Neural progenitor cell (in vitro differentiated cells): ENCODE results near the gene KLC1. TPM values are rescaled to one million over a fixed set of nuclear protein-coding genes. Genes with fewer than 3 reads are reported as not detected.

Source experiments
- DNase-seq: peaks from one replicate; pipeline ENCODE4 v3.0.0-alpha.2; 2016; ENCODE audit warnings: low spot score
- H2AFZ ChIP-seq: fragments of 200-600 bp; sonication (generic); replicated peaks from 2 replicates; pipeline ENCODE4 v1.6.1; 2016; ENCODE audit warnings: antibody characterized with exemption
- H3F3A ChIP-seq: fragments of 200-600 bp; sonication (generic); 2 replicates; pipeline ENCODE4 v1.6.1; 2016; ENCODE audit warnings: antibody characterized with exemption, low read depth
- H3K27ac ChIP-seq: fragments of 200-600 bp; sonication (generic); 2 replicates; pipeline ENCODE4 v1.5.1; 2016; ENCODE audit warnings: mild to moderate bottlenecking
- H3K27me3 ChIP-seq: fragments of 200-600 bp; sonication (generic); 2 replicates; pipeline ENCODE4 v1.6.1; 2016; ENCODE audit warnings: mild to moderate bottlenecking, moderate library complexity
- H3K36me3 ChIP-seq: fragments of 200-600 bp; sonication (generic); 2 replicates; pipeline ENCODE4 v1.5.1; 2016
- H3K4me1 ChIP-seq: fragments of 200-600 bp; sonication (generic); 2 replicates; pipeline ENCODE4 v1.6.1; 2016; ENCODE audit warnings: mixed run types
- H3K4me2 ChIP-seq: fragments of 200-600 bp; sonication (generic); 2 replicates; pipeline ENCODE4 v1.6.1; 2016
- H3K4me3 ChIP-seq: fragments of 200-600 bp; sonication (generic); 2 replicates; pipeline ENCODE4 v1.5.1; 2016
- H3K79me2 ChIP-seq: fragments of 200-600 bp; sonication (generic); 2 replicates; pipeline ENCODE4 v1.6.1; 2016; ENCODE audit warnings: low read depth
- H3K9ac ChIP-seq: fragments of 200-600 bp; sonication (generic); 2 replicates; pipeline ENCODE4 v1.6.1; 2016
- H3K9me3 ChIP-seq: fragments of 200-600 bp; sonication (generic); 2 replicates; pipeline ENCODE4 v1.5.1; 2016; ENCODE audit warnings: low read depth
- H4K20me1 ChIP-seq: fragments of 200-600 bp; sonication (generic); 2 replicates; pipeline ENCODE4 v1.6.1; 2016; ENCODE audit warnings: low read depth
- H3K27ac Mint-ChIP-seq: 3 replicates; pipeline ENCODE4 v1.8.0; 2021; ENCODE audit warnings: mixed read lengths
- H3K27me3 Mint-ChIP-seq: 2 replicates; pipeline ENCODE4 v1.8.0; 2022; ENCODE audit warnings: low read depth, mild to moderate bottlenecking, inconsistent platforms, moderate library complexity, mixed read lengths; ENCODE audit not compliant: insufficient read depth
- H3K36me3 Mint-ChIP-seq: 3 replicates; pipeline ENCODE4 v1.8.0; 2021; ENCODE audit warnings: mixed read lengths
- H3K4me1 Mint-ChIP-seq: 3 replicates; pipeline ENCODE4 v1.8.0; 2021; ENCODE audit warnings: mixed read lengths
- H3K4me3 Mint-ChIP-seq: 3 replicates; pipeline ENCODE4 v1.8.0; 2021; ENCODE audit warnings: mild to moderate bottlenecking, moderate library complexity, mixed read lengths
- H3K9me3 Mint-ChIP-seq: 3 replicates; pipeline ENCODE4 v1.8.0; 2020; ENCODE audit warnings: mixed read lengths
- EZH2 ChIP-seq: fragments of 200-600 bp; sonication (generic); IDR thresholded peaks from 2 replicates; pipeline ENCODE4 v1.6.1; 2017; ENCODE audit warnings: antibody characterized with exemption, mild to moderate bottlenecking, moderate library complexity
- EZH2phosphoT487 ChIP-seq: fragments of 200-600 bp; sonication (generic); IDR thresholded peaks from 2 replicates; pipeline ENCODE4 v1.6.1; 2017; ENCODE audit warnings: antibody characterized with exemption
- total RNA-seq: library from RNA; depleted of rRNA; stranded (reverse); fragments of >200 nt; gene quantifications from 2 replicates; pipeline ENCODE4 v1.2.3, GENCODE V29; 2015; ENCODE audit warnings: low replicate concordance
- TF ChIP-seq, protein P1 (sequence below): fragments of 200-600 bp; sonication (generic); IDR thresholded peaks from 2 replicates; pipeline ENCODE4 v1.5.1; 2017; ENCODE audit warnings: antibody characterized with exemption, mild to moderate bottlenecking

The KLC1 gene
- total RNA-seq, 1 donor from 2014 or later, result 163 TPM

DNA sequence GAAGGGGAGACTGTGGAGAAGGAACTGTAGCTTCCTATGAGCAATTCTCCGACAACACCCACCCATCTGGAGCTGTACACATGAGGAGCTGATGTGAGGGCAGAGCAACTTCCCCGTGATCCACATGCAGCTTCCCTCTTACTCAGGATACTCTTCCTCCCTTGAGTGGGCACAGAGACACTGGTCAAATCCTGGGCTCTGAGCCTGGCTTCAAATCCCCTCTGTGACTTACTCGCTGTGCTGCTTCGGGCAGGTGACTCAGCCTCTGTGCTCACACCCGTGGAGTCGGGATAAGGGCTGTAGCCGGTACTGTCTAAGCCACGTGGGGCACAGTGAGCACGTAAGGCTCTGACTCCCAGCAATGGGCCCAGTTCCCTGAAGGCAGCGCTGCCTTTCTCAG, 117.7 kb downstream of the KLC1 start:
- Mint-ChIP-seq H3K27me3 (no peaks in the 10 kb centered on the region), H3K4me1 (no peaks in the 10 kb centered on the region), H3K4me3 (no peak overlapping the region), H3K27ac (no peak overlapping the region), H3K36me3 (peaks cover under 1% of the 10 kb centered on the region), H3K9me3 (no peaks in the 10 kb centered on the region)
- Histone ChIP-seq H4K20me1 (no peaks in the 10 kb centered on the region), H3K27ac (no peak overlapping the region), H3K27me3 (no peaks in the 10 kb centered on the region), H3F3A (no peaks in the 10 kb centered on the region), H3K4me1 (peaks cover 5% of the 10 kb centered on the region), H3K4me3 (no peak overlapping the region), H3K9me3 (no peaks in the 10 kb centered on the region), H3K4me2 (no peak overlapping the region), H3K36me3 (no peaks in the 10 kb centered on the region), H3K9ac (no peak overlapping the region), H3K79me2 (no peaks in the 10 kb centered on the region), H2AFZ (no peak overlapping the region)
- DNase-seq, result no peak
- TF ChIP-seq EZH2, result no peak
- TF ChIP-seq, protein P1, sequence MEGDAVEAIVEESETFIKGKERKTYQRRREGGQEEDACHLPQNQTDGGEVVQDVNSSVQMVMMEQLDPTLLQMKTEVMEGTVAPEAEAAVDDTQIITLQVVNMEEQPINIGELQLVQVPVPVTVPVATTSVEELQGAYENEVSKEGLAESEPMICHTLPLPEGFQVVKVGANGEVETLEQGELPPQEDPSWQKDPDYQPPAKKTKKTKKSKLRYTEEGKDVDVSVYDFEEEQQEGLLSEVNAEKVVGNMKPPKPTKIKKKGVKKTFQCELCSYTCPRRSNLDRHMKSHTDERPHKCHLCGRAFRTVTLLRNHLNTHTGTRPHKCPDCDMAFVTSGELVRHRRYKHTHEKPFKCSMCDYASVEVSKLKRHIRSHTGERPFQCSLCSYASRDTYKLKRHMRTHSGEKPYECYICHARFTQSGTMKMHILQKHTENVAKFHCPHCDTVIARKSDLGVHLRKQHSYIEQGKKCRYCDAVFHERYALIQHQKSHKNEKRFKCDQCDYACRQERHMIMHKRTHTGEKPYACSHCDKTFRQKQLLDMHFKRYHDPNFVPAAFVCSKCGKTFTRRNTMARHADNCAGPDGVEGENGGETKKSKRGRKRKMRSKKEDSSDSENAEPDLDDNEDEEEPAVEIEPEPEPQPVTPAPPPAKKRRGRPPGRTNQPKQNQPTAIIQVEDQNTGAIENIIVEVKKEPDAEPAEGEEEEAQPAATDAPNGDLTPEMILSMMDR, result no peak
- TF ChIP-seq EZH2phosphoT487, result no peak

DNA sequence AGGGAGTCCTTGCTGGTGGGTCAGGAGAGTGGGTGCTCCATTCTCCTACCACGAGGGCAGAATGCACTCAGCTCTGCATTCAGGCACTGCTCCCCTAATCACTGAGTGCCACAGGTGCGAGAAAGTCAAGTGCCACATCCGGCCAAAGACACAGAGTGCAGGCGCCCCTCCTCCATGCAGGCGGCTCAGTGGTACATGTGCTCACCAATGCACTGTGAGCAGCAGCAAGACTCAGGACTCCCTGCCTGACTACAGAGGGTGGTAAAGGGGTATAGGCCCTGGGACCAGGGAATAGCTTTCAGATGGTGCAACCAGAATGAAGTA, 119.5 kb downstream of the KLC1 start:
- TF ChIP-seq EZH2 (no peak), EZH2phosphoT487 (no peak)
- TF ChIP-seq, protein P1, result no peak
- Histone ChIP-seq H3K36me3 (no peaks in the 10 kb centered on the region), H3K9ac (no peak overlapping the region), H3K27me3 (no peaks in the 10 kb centered on the region), H2AFZ (no peak overlapping the region), H3K4me3 (no peak overlapping the region), H3K4me1 (no peaks in the 10 kb centered on the region), H3F3A (no peaks in the 10 kb centered on the region), H3K79me2 (no peaks in the 10 kb centered on the region), H4K20me1 (no peaks in the 10 kb centered on the region), H3K4me2 (no peak overlapping the region), H3K27ac (no peak overlapping the region), H3K9me3 (no peaks in the 10 kb centered on the region)
- Mint-ChIP-seq H3K27me3 (no peaks in the 10 kb centered on the region), H3K9me3 (no peaks in the 10 kb centered on the region), H3K27ac (no peak overlapping the region), H3K36me3 (no peaks in the 10 kb centered on the region), H3K4me3 (no peak overlapping the region), H3K4me1 (peaks cover 3% of the 10 kb centered on the region)
- no peak for DNase-seq

DNA sequence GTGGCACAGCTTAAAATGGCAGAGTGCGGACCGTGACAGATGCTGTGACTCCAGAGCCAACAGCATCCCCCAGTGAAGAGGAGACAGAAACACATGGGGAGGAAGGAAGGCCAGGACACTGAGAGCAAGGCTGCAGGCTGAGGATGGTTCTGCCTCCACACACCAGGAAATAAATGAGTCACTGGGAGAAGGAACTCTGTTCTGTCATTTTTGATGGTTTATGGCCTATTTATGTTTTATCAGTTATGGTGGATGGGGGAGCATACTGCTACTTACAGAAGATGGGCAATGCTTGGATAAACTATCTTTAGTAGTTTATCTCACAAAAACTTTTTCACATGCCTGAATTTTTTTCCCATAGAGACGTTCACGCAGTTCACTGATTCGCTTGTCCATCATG, 120.4 kb downstream of the KLC1 start:
- H3K4me1 ChIP-seq, result no peaks in the 10 kb centered on the region
- H3K9me3 ChIP-seq, result no peaks in the 10 kb centered on the region
- no peak overlapping the region for H3K4me3 Mint-ChIP-seq
- no peaks in the 10 kb centered on the region for H3K9me3 Mint-ChIP-seq
- no peaks in the 10 kb centered on the region for H4K20me1 ChIP-seq
- no peak overlapping the region for H3K9ac ChIP-seq
- H2AFZ ChIP-seq, result no peak overlapping the region
- peaks cover 5% of the 10 kb centered on the region for H3K4me1 Mint-ChIP-seq
- no peaks in the 10 kb centered on the region for H3F3A ChIP-seq
- TF ChIP-seq EZH2, result no peak
- TF ChIP-seq, protein P1, result no peak
- TF ChIP-seq EZH2phosphoT487, result no peak
- H3K4me2 ChIP-seq, result no peak overlapping the region
- H3K27me3 Mint-ChIP-seq, result no peaks in the 10 kb centered on the region
- DNase-seq, result no peak
- no peaks in the 10 kb centered on the region for H3K36me3 ChIP-seq
- H3K27ac ChIP-seq, result no peak overlapping the region
- no peak overlapping the region for H3K4me3 ChIP-seq
- H3K27ac Mint-ChIP-seq, result no peak overlapping the region
- H3K36me3 Mint-ChIP-seq, result no peaks in the 10 kb centered on the region
- no peaks in the 10 kb centered on the region for H3K27me3 ChIP-seq
- no peaks in the 10 kb centered on the region for H3K79me2 ChIP-seq

DNA sequence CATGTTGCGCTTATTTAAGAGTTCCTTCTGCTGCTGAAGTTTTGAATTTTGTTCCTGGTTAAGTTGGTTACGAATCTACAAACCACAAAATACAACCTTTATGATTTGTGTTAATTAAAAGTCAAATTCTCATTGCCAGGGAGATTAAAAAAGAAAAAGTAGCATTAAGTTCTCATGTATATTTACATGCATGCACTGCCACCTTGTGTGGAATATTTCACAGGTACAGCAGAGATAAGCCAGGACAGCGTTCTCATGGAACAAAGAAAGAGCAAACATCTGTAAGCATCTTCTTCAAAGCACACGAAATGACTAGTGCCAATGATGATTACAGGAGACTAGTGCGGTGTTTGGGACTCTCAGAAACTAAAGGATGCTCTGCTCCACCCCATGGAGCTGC, 120.8 kb downstream of the KLC1 start:
- Histone ChIP-seq H3K4me2 (no peak overlapping the region), H3K9me3 (no peaks in the 10 kb centered on the region), H3K4me1 (no peaks in the 10 kb centered on the region), H3F3A (no peaks in the 10 kb centered on the region), H3K4me3 (no peak overlapping the region), H3K27me3 (no peaks in the 10 kb centered on the region), H4K20me1 (no peaks in the 10 kb centered on the region), H2AFZ (no peak overlapping the region), H3K79me2 (no peaks in the 10 kb centered on the region), H3K36me3 (no peaks in the 10 kb centered on the region), H3K9ac (no peak overlapping the region), H3K27ac (no peak overlapping the region)
- H3K36me3 Mint-ChIP-seq, result no peaks in the 10 kb centered on the region
- no peaks in the 10 kb centered on the region for H3K9me3 Mint-ChIP-seq
- H3K27me3 Mint-ChIP-seq, result peaks cover 2% of the 10 kb centered on the region
- no peak for TF ChIP-seq EZH2
- no peak for TF ChIP-seq EZH2phosphoT487
- TF ChIP-seq, protein P1, result no peak
- H3K4me1 Mint-ChIP-seq, result peaks cover 5% of the 10 kb centered on the region
- no peak overlapping the region for H3K4me3 Mint-ChIP-seq
- no peak overlapping the region for H3K27ac Mint-ChIP-seq
- no peak for DNase-seq
